Measurements from ENCODE around the gene GBE1. TPM values are rescaled to one million over a fixed set of nuclear protein-coding genes. Genes with fewer than 3 reads are reported as not detected.
"Not testable (repeated sequence)": the region's sequence is repeated elsewhere in the genome, so short reads cannot be mapped to it uniquely, and the experiment has no call there.

Gene GBE1
- polyA plus RNA-seq, 3 donors: 7.7 to 21.7 (median 19.1) TPM

DNA sequence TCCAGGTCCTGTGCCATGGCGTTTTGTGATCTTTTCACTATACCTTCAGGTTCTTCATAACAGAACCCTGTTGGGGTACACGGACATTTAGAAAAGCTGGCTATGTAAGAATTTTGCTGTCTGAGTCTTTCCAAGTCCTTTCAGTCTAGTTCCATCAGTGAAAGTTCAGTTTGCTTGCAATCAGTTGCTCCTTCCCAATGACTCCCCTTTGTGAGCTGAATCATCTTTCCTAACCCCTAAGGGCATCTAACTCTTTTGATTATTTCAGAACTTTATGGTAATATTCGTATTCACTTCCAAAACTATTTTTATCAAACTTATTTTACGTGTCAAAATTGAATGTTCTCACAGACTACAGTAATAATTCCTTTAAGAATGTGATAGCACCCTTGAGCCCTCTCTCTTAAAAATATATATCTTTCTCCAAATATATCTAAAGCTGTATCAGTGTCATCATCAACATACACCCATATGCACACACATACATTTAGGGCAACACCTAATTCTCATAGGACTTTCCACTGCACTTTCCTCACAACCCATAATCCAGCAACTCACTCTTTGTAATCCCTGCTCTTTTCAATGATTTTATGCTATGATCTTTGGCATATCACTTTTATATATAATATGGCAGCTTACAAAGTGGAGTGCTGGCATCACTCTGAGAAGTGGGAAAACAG is 263.7 kb downstream of the GBE1 start:
- Histone ChIP-seq H3K9me3 (replicated peaks in 1 of 2; ENCODE audit: control insufficient read depth in 1 of 2, insufficient read depth in 1 of 2, low read length in 2 of 2) (no peaks in the 10 kb centered on the region), H3K4me2 (replicated peaks; ENCODE audit: extremely low read depth, low read length, poor library complexity, severe bottlenecking) (no peak overlapping the region), H3K9ac (ENCODE audit: insufficient read depth, low read length, poor library complexity, severe bottlenecking) (no peak overlapping the region), H3K4me1 (ENCODE audit: control insufficient read depth in 1 of 2, insufficient read depth in 2 of 2, low read length in 2 of 2) (peaks cover 8 to 9% of the 10 kb centered on the region in 2 donors), H3K36me3 (replicated peaks in 1 of 2; ENCODE audit: control insufficient read depth in 1 of 2, insufficient read depth in 2 of 2, low read length in 2 of 2) (no peaks in the 10 kb centered on the region), H3K27me3 (ENCODE audit: control insufficient read depth in 2 of 2, insufficient read depth in 2 of 2, low read length in 2 of 2) (no peaks in the 10 kb centered on the region), H4K20me1 (ENCODE audit: insufficient read depth, low read length) (no peaks in the 10 kb centered on the region), H3K79me2 (ENCODE audit: insufficient read depth, low read length) (no peaks in the 10 kb centered on the region), H3K4me3 (replicated peaks in 1 of 3; ENCODE audit: low read depth in 2 of 3, low read length in 3 of 3) (no peak overlapping the region), H2AFZ (ENCODE audit: insufficient read depth, low read depth, low read length, poor library complexity, severe bottlenecking) (no peak overlapping the region), H3K27ac (ENCODE audit: low read depth in 1 of 2, low read length in 2 of 2) (no peak overlapping the region)
- H3K4me1 Mint-ChIP-seq: peaks cover 9% of the 10 kb centered on the region
- no peak for DNase-seq
- TF ChIP-seq, protein P1, sequence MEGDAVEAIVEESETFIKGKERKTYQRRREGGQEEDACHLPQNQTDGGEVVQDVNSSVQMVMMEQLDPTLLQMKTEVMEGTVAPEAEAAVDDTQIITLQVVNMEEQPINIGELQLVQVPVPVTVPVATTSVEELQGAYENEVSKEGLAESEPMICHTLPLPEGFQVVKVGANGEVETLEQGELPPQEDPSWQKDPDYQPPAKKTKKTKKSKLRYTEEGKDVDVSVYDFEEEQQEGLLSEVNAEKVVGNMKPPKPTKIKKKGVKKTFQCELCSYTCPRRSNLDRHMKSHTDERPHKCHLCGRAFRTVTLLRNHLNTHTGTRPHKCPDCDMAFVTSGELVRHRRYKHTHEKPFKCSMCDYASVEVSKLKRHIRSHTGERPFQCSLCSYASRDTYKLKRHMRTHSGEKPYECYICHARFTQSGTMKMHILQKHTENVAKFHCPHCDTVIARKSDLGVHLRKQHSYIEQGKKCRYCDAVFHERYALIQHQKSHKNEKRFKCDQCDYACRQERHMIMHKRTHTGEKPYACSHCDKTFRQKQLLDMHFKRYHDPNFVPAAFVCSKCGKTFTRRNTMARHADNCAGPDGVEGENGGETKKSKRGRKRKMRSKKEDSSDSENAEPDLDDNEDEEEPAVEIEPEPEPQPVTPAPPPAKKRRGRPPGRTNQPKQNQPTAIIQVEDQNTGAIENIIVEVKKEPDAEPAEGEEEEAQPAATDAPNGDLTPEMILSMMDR (IDR thresholded peaks at IDR 0.05): no peak
- 80% methylated on average over 1 of the region's 4 CpGs for WGBS (ENCODE audit: insufficient coverage)
- peaks cover 4 to 6% of the 10 kb centered on the region in 2 donors for H3K36me3 Mint-ChIP-seq
- H3K4me3 Mint-ChIP-seq: no peak overlapping the region
- no peaks in the 10 kb centered on the region for H3K27me3 Mint-ChIP-seq (ENCODE audit: low read depth in 3 of 3)
- H3K27ac Mint-ChIP-seq: no peak overlapping the region
- intact Hi-C loops (cut with micrococcal nuclease): loop anchor here in 1 of 2 donors (10.0 kb wide), 1 partner anchor 637 kb away; no protein-coding TSS in a partner anchor
- H3K9me3 Mint-ChIP-seq: no peaks in the 10 kb centered on the region

DNA sequence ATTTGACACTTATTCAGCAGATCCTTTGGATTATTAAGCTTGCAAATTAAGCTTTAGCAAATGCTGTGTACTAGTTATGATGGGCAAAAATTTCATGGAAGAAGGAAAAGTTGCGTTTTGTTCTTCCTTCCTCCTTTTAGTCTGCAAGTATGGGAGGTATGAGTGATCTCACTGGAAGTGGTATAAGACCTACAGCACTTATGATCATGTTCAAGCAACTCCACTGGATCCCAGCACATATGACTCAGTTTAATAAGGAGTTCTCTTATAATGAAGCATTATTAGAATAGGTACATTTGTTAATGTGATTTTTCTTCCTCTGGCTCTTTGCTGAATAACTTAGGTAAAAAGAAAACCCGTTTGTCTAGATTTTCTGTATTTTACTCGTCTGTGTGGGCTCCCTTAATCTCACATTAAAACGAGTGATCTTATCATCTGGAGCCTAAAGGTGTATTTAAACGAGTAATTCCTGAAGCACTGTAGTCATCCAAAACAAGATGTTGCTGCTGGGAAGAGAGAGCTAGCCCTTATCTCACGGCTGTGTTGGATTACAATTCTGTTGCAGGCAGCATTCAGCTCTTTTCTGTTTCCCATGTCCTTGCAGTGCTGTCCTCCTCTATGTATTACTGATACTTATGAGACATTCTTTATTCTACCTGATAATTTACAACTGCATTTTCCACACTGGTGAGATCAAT is 264.9 kb downstream of the GBE1 start:
- no peaks in the 10 kb centered on the region for H4K20me1 ChIP-seq (ENCODE audit: insufficient read depth, low read length)
- H3K4me3 ChIP-seq (replicated peaks in 1 of 3; ENCODE audit: low read depth in 2 of 3, low read length in 3 of 3): no peak overlapping the region
- DNase-seq: no peak
- H3K9ac ChIP-seq (ENCODE audit: insufficient read depth, low read length, poor library complexity, severe bottlenecking): no peak overlapping the region
- no peaks in the 10 kb centered on the region for H3K9me3 ChIP-seq (replicated peaks in 1 of 2; ENCODE audit: control insufficient read depth in 1 of 2, insufficient read depth in 1 of 2, low read length in 2 of 2)
- WGBS (ENCODE audit: insufficient coverage): 100% methylated on average over 1 of the region's 6 CpGs
- H3K4me2 ChIP-seq (replicated peaks; ENCODE audit: extremely low read depth, low read length, poor library complexity, severe bottlenecking): no peak overlapping the region
- Mint-ChIP-seq H3K4me3 (no peak overlapping the region), H3K36me3 (peaks cover 4 to 6% of the 10 kb centered on the region in 2 donors), H3K9me3 (no peaks in the 10 kb centered on the region), H3K4me1 (peaks cover 15% of the 10 kb centered on the region), H3K27me3 (ENCODE audit: low read depth in 3 of 3) (no peaks in the 10 kb centered on the region), H3K27ac (no peak overlapping the region)
- TF ChIP-seq, protein P1 (IDR thresholded peaks at IDR 0.05): no peak
- no peak overlapping the region for H2AFZ ChIP-seq (ENCODE audit: insufficient read depth, low read depth, low read length, poor library complexity, severe bottlenecking)
- H3K79me2 ChIP-seq (ENCODE audit: insufficient read depth, low read length): no peaks in the 10 kb centered on the region
- no peak overlapping the region for H3K27ac ChIP-seq (ENCODE audit: low read depth in 1 of 2, low read length in 2 of 2)
- intact Hi-C loops (cut with micrococcal nuclease): loop anchor here in 1 of 2 donors (10.0 kb wide), 1 partner anchor 638 kb away; no protein-coding TSS in a partner anchor
- no peaks in the 10 kb centered on the region for H3K36me3 ChIP-seq (replicated peaks in 1 of 2; ENCODE audit: control insufficient read depth in 1 of 2, insufficient read depth in 2 of 2, low read length in 2 of 2)
- peaks cover 8 to 13% of the 10 kb centered on the region in 2 donors for H3K4me1 ChIP-seq (ENCODE audit: control insufficient read depth in 1 of 2, insufficient read depth in 2 of 2, low read length in 2 of 2)
- no peaks in the 10 kb centered on the region for H3K27me3 ChIP-seq (ENCODE audit: control insufficient read depth in 2 of 2, insufficient read depth in 2 of 2, low read length in 2 of 2)

DNA sequence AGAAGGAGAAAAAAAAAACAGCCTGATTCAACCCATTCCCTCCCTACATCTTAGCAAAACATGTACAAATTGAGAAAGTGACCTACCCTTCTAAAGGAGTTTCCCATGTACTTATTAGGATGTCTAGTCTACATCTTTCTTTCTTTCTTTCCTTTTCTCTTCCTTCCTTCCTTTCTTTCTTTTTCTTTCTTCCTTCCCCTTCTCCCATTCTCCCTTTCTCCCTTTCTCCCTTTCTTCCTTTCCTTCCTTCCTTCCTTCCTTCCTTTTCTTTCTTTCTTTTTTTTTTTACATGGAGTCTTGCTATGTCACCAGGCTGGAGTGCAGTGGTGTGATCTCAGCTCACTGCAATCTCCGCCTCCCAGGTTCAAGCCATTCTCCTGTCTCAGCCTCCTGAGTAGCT is 269.0 kb downstream of the GBE1 start:
- H3K36me3 ChIP-seq (replicated peaks in 1 of 2; ENCODE audit: control insufficient read depth in 1 of 2, insufficient read depth in 2 of 2, low read length in 2 of 2); H2AFZ ChIP-seq (ENCODE audit: insufficient read depth, low read depth, low read length, poor library complexity, severe bottlenecking); H3K4me3 ChIP-seq (replicated peaks in 1 of 3; ENCODE audit: low read depth in 2 of 3, low read length in 3 of 3); H3K36me3 Mint-ChIP-seq; H3K79me2 ChIP-seq (ENCODE audit: insufficient read depth, low read length); H3K27me3 Mint-ChIP-seq (ENCODE audit: low read depth in 3 of 3); H3K9ac ChIP-seq (ENCODE audit: insufficient read depth, low read length, poor library complexity, severe bottlenecking); DNase-seq; H3K9me3 Mint-ChIP-seq; H3K9me3 ChIP-seq (replicated peaks in 1 of 2; ENCODE audit: control insufficient read depth in 1 of 2, insufficient read depth in 1 of 2, low read length in 2 of 2); H3K27me3 ChIP-seq (ENCODE audit: control insufficient read depth in 2 of 2, insufficient read depth in 2 of 2, low read length in 2 of 2); H4K20me1 ChIP-seq (ENCODE audit: insufficient read depth, low read length): not testable (repeated sequence)
- 100% methylated on average over 1 of the region's 1 CpG for WGBS (ENCODE audit: insufficient coverage)
- Histone ChIP-seq H3K4me1 (ENCODE audit: control insufficient read depth in 1 of 2, insufficient read depth in 2 of 2, low read length in 2 of 2) (peaks cover 12 to 16% of the 10 kb centered on the region in 2 donors), H3K27ac (ENCODE audit: low read depth in 1 of 2, low read length in 2 of 2) (peak overlapping the region in 1 of 2 donors; percentile 57), H3K4me2 (replicated peaks; ENCODE audit: extremely low read depth, low read length, poor library complexity, severe bottlenecking) (peak overlapping the region; percentile 38)
- intact Hi-C loops (cut with micrococcal nuclease): loop anchor here in 1 of 2 donors (10.0 kb wide), 1 partner anchor 642 kb away; no protein-coding TSS in a partner anchor
- peak overlapping the region in 1 of 2 donors; percentile 46 for H3K4me3 Mint-ChIP-seq
- H3K27ac Mint-ChIP-seq: peak overlapping the region; percentile 76 to 93 (median 85)
- peaks cover 21% of the 10 kb centered on the region for H3K4me1 Mint-ChIP-seq

All from CD14-positive monocyte (primary cell).